ENCODE data around the gene IDH1. TPM values are rescaled to one million over a fixed set of nuclear protein-coding genes. Genes with fewer than 3 reads are reported as not detected.

Gene IDH1
- total and polyA plus RNA-seq, 2 of the 13 experiments (the other 11 are each of a cell fraction or from before 2014, with no cell fraction given): 312 to 1,077 TPM

DNA sequence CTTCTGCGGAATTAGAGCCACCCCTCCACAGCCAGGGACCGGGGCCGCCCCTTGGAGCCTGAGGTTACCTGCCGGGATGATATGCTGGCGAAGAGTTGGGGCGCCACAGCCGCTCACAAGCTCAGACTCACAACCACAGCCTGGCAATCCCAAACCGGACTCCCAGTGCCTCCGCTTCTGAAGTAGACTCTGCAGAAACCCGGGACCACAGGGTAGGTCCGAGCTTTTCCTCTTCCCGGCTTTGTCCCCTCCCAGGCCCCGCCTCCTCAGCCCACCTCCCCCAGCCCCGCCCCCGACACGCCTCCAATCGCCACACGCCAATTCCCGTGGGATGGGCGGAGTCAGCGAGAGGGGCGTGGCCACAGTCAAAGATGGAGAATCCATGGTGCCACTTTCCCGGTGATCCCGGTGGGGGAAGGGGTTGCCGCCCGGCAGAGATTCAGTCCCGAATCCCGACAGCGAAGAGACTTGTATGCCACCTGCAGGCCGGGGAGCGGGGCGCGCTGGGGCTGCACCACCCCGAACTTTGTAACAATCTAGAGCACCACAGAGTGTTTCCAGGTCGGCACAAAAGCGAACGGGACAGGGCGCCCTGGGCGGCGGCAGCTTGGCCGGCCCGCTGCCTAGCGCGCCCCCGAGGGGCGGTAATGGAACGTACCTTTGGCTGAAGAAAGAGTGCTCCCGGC, at the start of gene IDH1 (continued):
- TF ChIP-seq ZNF296 (CRISPR knock-in tag; conservative IDR thresholded peaks at IDR 0.05) (0 out of 2 replicates have a peak, but pooled peaks have one; percentile 3), SP5 (CRISPR knock-in tag; IDR thresholded peaks at IDR 0.05; ENCODE audit: borderline replicate concordance, low read depth) (no peak; the same call in 1 of the 2 replicates), REL (CRISPR knock-in tag; conservative IDR thresholded peaks at IDR 0.05) (no peak), ZNF329 (CRISPR knock-in tag; IDR thresholded peaks at IDR 0.05; ENCODE audit: low read depth) (peak; percentile 80), ZNF138 (CRISPR knock-in tag; IDR thresholded peaks at IDR 0.05; ENCODE audit: low read depth) (peak; percentile 57; the same call in 1 of the 2 replicates), RFX1 (IDR thresholded peaks at IDR 0.05) (no peak), ZNF383 (CRISPR knock-in tag; IDR thresholded peaks at IDR 0.05; ENCODE audit: borderline replicate concordance) (no peak), PAWR (CRISPR knock-in tag; IDR thresholded peaks at IDR 0.05; ENCODE audit: borderline replicate concordance) (no peak), SYNCRIP (IDR thresholded peaks at IDR 0.05; ENCODE audit: insufficient read depth, low read depth, low read length) (no peak), ZNF430 (CRISPR knock-in tag; IDR thresholded peaks at IDR 0.05) (peak; percentile 94), ZNF589 (CRISPR knock-in tag; conservative IDR thresholded peaks at IDR 0.05) (0 out of 2 replicates have a peak, but pooled peaks have one; percentile 56), U2AF1 (optimal IDR thresholded peaks at IDR 0.05; ENCODE audit: low read depth, low read length) (no peak), ZNF550 (CRISPR knock-in tag; IDR thresholded peaks at IDR 0.05; ENCODE audit: borderline replicate concordance) (no peak; the same call in 1 of the 2 replicates), ATM (IDR thresholded peaks at IDR 0.05; ENCODE audit: borderline replicate concordance) (no peak)
- TF ChIP-seq, protein P1, sequence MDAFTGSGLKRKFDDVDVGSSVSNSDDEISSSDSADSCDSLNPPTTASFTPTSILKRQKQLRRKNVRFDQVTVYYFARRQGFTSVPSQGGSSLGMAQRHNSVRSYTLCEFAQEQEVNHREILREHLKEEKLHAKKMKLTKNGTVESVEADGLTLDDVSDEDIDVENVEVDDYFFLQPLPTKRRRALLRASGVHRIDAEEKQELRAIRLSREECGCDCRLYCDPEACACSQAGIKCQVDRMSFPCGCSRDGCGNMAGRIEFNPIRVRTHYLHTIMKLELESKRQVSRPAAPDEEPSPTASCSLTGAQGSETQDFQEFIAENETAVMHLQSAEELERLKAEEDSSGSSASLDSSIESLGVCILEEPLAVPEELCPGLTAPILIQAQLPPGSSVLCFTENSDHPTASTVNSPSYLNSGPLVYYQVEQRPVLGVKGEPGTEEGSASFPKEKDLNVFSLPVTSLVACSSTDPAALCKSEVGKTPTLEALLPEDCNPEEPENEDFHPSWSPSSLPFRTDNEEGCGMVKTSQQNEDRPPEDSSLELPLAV (CRISPR knock-in tag; conservative IDR thresholded peaks at IDR 0.05; ENCODE audit: low read depth): no peak
- TF ChIP-seq, protein P2, sequence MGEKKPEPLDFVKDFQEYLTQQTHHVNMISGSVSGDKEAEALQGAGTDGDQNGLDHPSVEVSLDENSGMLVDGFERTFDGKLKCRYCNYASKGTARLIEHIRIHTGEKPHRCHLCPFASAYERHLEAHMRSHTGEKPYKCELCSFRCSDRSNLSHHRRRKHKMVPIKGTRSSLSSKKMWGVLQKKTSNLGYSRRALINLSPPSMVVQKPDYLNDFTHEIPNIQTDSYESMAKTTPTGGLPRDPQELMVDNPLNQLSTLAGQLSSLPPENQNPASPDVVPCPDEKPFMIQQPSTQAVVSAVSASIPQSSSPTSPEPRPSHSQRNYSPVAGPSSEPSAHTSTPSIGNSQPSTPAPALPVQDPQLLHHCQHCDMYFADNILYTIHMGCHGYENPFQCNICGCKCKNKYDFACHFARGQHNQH (CRISPR knock-in tag; IDR thresholded peaks at IDR 0.05): peak; percentile 66; the same call in 1 of the 2 replicates
- TF ChIP-seq, protein P3, sequence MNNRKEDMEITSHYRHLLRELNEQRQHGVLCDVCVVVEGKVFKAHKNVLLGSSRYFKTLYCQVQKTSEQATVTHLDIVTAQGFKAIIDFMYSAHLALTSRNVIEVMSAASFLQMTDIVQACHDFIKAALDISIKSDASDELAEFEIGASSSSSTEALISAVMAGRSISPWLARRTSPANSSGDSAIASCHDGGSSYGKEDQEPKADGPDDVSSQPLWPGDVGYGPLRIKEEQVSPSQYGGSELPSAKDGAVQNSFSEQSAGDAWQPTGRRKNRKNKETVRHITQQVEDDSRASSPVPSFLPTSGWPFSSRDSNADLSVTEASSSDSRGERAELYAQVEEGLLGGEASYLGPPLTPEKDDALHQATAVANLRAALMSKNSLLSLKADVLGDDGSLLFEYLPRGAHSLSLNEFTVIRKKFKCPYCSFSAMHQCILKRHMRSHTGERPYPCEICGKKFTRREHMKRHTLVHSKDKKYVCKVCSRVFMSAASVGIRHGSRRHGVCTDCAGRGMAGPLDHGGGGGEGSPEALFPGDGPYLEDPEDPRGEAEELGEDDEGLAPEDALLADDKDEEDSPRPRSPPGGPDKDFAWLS (CRISPR knock-in tag; IDR thresholded peaks at IDR 0.05; ENCODE audit: borderline replicate concordance): no peak
- TF ChIP-seq, protein P4, sequence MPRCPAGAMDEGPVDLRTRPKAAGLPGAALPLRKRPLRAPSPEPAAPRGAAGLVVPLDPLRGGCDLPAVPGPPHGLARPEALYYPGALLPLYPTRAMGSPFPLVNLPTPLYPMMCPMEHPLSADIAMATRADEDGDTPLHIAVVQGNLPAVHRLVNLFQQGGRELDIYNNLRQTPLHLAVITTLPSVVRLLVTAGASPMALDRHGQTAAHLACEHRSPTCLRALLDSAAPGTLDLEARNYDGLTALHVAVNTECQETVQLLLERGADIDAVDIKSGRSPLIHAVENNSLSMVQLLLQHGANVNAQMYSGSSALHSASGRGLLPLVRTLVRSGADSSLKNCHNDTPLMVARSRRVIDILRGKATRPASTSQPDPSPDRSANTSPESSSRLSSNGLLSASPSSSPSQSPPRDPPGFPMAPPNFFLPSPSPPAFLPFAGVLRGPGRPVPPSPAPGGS (CRISPR knock-in tag; IDR thresholded peaks at IDR 0.05): no peak; the same call in 1 of the 2 replicates
- TF ChIP-seq, protein P5, sequence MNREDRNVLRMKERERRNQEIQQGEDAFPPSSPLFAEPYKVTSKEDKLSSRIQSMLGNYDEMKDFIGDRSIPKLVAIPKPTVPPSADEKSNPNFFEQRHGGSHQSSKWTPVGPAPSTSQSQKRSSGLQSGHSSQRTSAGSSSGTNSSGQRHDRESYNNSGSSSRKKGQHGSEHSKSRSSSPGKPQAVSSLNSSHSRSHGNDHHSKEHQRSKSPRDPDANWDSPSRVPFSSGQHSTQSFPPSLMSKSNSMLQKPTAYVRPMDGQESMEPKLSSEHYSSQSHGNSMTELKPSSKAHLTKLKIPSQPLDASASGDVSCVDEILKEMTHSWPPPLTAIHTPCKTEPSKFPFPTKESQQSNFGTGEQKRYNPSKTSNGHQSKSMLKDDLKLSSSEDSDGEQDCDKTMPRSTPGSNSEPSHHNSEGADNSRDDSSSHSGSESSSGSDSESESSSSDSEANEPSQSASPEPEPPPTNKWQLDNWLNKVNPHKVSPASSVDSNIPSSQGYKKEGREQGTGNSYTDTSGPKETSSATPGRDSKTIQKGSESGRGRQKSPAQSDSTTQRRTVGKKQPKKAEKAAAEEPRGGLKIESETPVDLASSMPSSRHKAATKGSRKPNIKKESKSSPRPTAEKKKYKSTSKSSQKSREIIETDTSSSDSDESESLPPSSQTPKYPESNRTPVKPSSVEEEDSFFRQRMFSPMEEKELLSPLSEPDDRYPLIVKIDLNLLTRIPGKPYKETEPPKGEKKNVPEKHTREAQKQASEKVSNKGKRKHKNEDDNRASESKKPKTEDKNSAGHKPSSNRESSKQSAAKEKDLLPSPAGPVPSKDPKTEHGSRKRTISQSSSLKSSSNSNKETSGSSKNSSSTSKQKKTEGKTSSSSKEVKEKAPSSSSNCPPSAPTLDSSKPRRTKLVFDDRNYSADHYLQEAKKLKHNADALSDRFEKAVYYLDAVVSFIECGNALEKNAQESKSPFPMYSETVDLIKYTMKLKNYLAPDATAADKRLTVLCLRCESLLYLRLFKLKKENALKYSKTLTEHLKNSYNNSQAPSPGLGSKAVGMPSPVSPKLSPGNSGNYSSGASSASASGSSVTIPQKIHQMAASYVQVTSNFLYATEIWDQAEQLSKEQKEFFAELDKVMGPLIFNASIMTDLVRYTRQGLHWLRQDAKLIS (CRISPR knock-in tag; IDR thresholded peaks at IDR 0.05): peak; percentile 27
